A673 (cell line): ENCODE data around the gene ORM2. TPM values are rescaled to one million over a fixed set of nuclear protein-coding genes. Genes with fewer than 3 reads are reported as not detected.

ENCODE experiments used
- BruUV-seq: library from RNA; stranded (reverse); fragments of 400-500 nt; replicated peaks from 2 replicates; lab custom pipeline; 2021; lab: Mats Ljungman, UMichigan
- CTCF ChIA-PET: fragments of 300-600 bp; sonication (Branson Sonifier 250); formaldehyde crosslinking; loops from one replicate; lab custom pipeline; 2022; ENCODE audit warnings: antibody characterized with exemption; lab: Charles Lee
- POLR2A ChIA-PET: fragments of 300-600 bp; sonication (Branson Sonifier 250); formaldehyde crosslinking; loops from one replicate; lab custom pipeline; 2022; ENCODE audit warnings: antibody characterized with exemption; ENCODE audit not compliant: low non-redundant PET; lab: Charles Lee
- DNase-seq: peaks from one replicate; pipeline ENCODE4 v3.0.0-alpha.2; 2015; ENCODE audit warnings: low spot score
- H3K27ac ChIP-seq: fragments of 200-600 bp; sonication (generic); 2 replicates; pipeline ENCODE4 v1.5.1; 2016; ENCODE audit warnings: mixed run types, low read depth, mild to moderate bottlenecking, mixed read lengths, antibody characterized with exemption, low read length; ENCODE audit not compliant: poor library complexity, severe bottlenecking
- H3K27me3 ChIP-seq: fragments of 200-600 bp; sonication (generic); replicated peaks from 2 replicates; pipeline ENCODE4 v1.6.1; 2017; ENCODE audit warnings: mixed run types, low read depth, mild to moderate bottlenecking, mixed read lengths, antibody characterized with exemption, low read length; ENCODE audit not compliant: insufficient read depth, poor library complexity
- H3K36me3 ChIP-seq: fragments of 200-600 bp; sonication (generic); 2 replicates; pipeline ENCODE4 v1.6.1; 2016; ENCODE audit warnings: mixed run types, mild to moderate bottlenecking, mixed read lengths, antibody characterized with exemption, low read length; ENCODE audit not compliant: insufficient read depth, poor library complexity, severe bottlenecking
- H3K4me1 ChIP-seq: fragments of 200-600 bp; sonication (generic); 2 replicates; pipeline ENCODE4 v1.6.1; 2017; ENCODE audit warnings: mixed run types, mild to moderate bottlenecking, mixed read lengths, antibody characterized with exemption, low read length; ENCODE audit not compliant: insufficient read depth, poor library complexity, severe bottlenecking
- H3K4me3 ChIP-seq: fragments of 200-600 bp; sonication (generic); 2 replicates; pipeline ENCODE4 v1.5.1; 2016; ENCODE audit warnings: low read depth, mixed run types, mild to moderate bottlenecking, mixed read lengths, low read length; ENCODE audit not compliant: poor library complexity, severe bottlenecking
- H3K9me3 ChIP-seq: fragments of 200-600 bp; sonication (generic); 2 replicates; pipeline ENCODE4 v1.6.1; 2016; ENCODE audit warnings: mixed run types, low read depth, mild to moderate bottlenecking, mixed read lengths, antibody characterized with exemption, low read length; ENCODE audit not compliant: poor library complexity, severe bottlenecking
- CTCF ChIP-seq: fragments of 300-800, 200-600 bp; sonication (generic); conservative IDR thresholded peaks from 2 replicates; pipeline ENCODE4 v1.5.1; 2017; ENCODE audit warnings: low read depth, mild to moderate bottlenecking, antibody characterized with exemption, low read length, moderate library complexity, mixed read lengths
- EZH2 ChIP-seq: fragments of 200-600 bp; sonication (generic); IDR thresholded peaks from 2 replicates; pipeline ENCODE4 v1.6.1; 2017; ENCODE audit warnings: borderline replicate concordance, low read depth, mild to moderate bottlenecking, mixed read lengths, antibody characterized with exemption, low read length; ENCODE audit not compliant: poor library complexity, severe bottlenecking
- intact Hi-C: fragments of 100-400 bp; cut with micrococcal nuclease; formaldehyde crosslinking; loops from one replicate; pipeline ENCODE4 v1.10.0; 2022; ENCODE audit not compliant: unreplicated experiment
- total RNA-seq: library from RNA; stranded (reverse); gene quantifications from 2 replicates; pipeline ENCODE4 v1.2.3, GENCODE V29; 2021

Gene ORM2
- total RNA-seq, 1 experiment from 2014 or later = not detected

DNA sequence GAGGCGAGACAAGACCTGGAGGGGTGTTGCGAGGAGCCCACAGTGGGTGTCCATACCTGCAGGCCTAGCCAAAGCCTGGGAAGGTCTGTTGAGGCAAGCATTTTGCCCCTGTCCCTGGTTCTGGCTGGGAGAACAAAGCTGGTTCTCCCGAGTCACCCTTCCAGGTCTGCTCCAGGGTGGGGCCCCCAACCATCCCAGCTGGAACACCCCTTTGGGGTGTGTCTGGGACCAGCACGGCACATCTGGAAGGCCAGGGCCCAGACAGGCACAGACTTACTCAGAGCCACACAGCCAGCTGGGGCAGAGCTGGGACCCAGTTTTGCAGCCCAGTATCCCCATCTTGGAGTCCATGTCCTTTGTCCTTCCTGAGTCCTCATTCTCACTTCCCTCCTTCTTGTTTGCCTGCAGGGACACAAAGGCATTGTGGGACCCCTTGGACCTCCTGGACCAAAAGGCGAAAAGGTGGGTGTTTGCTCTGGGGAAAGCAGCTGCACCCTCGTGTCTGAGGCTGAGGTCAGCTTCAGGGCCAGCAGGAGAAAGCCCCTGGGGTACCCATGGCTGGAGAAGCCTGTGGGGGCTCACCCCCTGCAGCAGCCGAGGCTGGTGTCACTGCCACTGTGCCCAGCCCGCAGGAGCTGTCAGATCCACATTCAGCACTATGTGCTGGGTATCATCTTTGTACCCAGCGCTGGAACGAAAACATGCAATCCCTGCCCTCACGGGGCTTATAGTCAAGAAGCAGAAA is 45.2 kb upstream of the ORM2 start:
- Histone ChIP-seq H3K27me3 (no peaks in the 10 kb centered on the region), H3K4me3 (no peak overlapping the region), H3K36me3 (no peaks in the 10 kb centered on the region), H3K9me3 (no peaks in the 10 kb centered on the region), H3K4me1 (peaks cover 16% of the 10 kb centered on the region), H3K27ac (no peak overlapping the region)
- intact Hi-C loops = no loop called here
- POLR2A ChIA-PET = no interaction called here
- no peak for TF ChIP-seq EZH2
- TF ChIP-seq CTCF = no peak
- CTCF ChIA-PET = interaction anchor here (2.0 kb wide), 1 partner anchor 176 kb away, joined by 6 read pairs; no protein-coding TSS in a partner anchor
- BruUV-seq = no TSS peak
- DNase-seq = no peak

GRCh38 chr9:114285166-114285867 is 44.4 kb upstream of the ORM2 start:
- no TSS peak for BruUV-seq
- H3K36me3 ChIP-seq = no peaks in the 10 kb centered on the region

More at GRCh38 chr9:114285166-114285867, 44.4 kb upstream of the ORM2 start:
- no peak overlapping the region for H3K4me3 ChIP-seq
- no peaks in the 10 kb centered on the region for H3K27me3 ChIP-seq
- TF ChIP-seq EZH2 = no peak
- no peak for TF ChIP-seq CTCF
- POLR2A ChIA-PET = no interaction called here
- intact Hi-C loops = no loop called here
- H3K4me1 ChIP-seq = peaks cover 16% of the 10 kb centered on the region
- H3K27ac ChIP-seq = no peak overlapping the region
- no peaks in the 10 kb centered on the region for H3K9me3 ChIP-seq
- peak; percentile 59 for DNase-seq
- CTCF ChIA-PET = interaction anchor here (2.0 kb wide), 1 partner anchor 177 kb away, joined by 6 read pairs; no protein-coding TSS in a partner anchor
